K562 (cell line): Measurements from ENCODE around the gene INVS. TPM values are rescaled to one million over a fixed set of nuclear protein-coding genes. Genes with fewer than 3 reads are reported as not detected.
A peak's percentile ranks its signal among the peaks of the same experiment; 100 is the strongest.

Experiments used
- ATAC-seq: fragments of 200-7000 bp; cut with Tn5 transposase; 3 replicates; pipeline ENCODE4 v1.9.1; 2020; ENCODE audit warnings: moderate library complexity
- BruUV-seq: library from RNA; stranded (reverse); fragments of 400-500 nt; replicated peaks from 2 replicates; lab custom pipeline; 2021; lab: Mats Ljungman, UMichigan
- CTCF ChIA-PET: fragments of 300-600 bp; formaldehyde crosslinking; extraction: SDS; loops from one replicate; lab custom pipeline; 2021; ENCODE audit warnings: low intra/inter-chr PET ratio; lab: Yijun Ruan, JAX
- POLR2A ChIA-PET: fragments of 300-600, 350-650 bp; sonication (Branson Sonifier 250); formaldehyde crosslinking; extraction: SDS; loops from one replicate; lab custom pipeline; 2021; ENCODE audit warnings: antibody characterized with exemption, inconsistent platforms; lab: Yijun Ruan, JAX
- DNase-seq, 4 experiments: peaks; one replicate each; pipeline versions ENCODE4 v3.0.0 to v3.0.0-alpha.2; 2011 to 2018; ENCODE audit warnings: low spot score in 3 of 4, mixed read lengths in 3 of 4; ENCODE audit errors: extremely low read depth in 1 of 4
- FAIRE-seq: peaks from 2 replicates; lab custom pipeline; 2011; peaks lifted over from hg19 to GRCh38; lab: Jason Lieb, UNC
- H2AFZ ChIP-seq: 2 replicates; pipeline ENCODE4 v1.6.0; 2011; ENCODE audit warnings: low read depth, low read length, control low read depth, inconsistent platforms
- H3K27ac ChIP-seq: fragments of 200-600 bp; 3 replicates; pipeline ENCODE4 v1.8.0; 2011; ENCODE audit warnings: low read depth, mild to moderate bottlenecking, control low read depth, inconsistent platforms, low read length, moderate library complexity, mixed read lengths; ENCODE audit errors: extremely low read depth
- H3K27me3 ChIP-seq, 2 experiments: fragments of 300-600 bp in 1 of 2; 2 replicates in 1 of 2; 3 replicates in 1 of 2; pipeline versions ENCODE4 v1.6.0 to v1.8.0; 2011; ENCODE audit warnings: inconsistent platforms in 2 of 2, low read length in 2 of 2, mild to moderate bottlenecking in 1 of 2, mixed read lengths in 1 of 2, moderate library complexity in 1 of 2; ENCODE audit not compliant: control insufficient read depth in 2 of 2, insufficient read depth in 2 of 2
- H3K36me3 ChIP-seq: fragments of 300-600 bp; 3 replicates; pipeline ENCODE4 v1.8.0; 2011; ENCODE audit warnings: mild to moderate bottlenecking, low read length, inconsistent platforms; ENCODE audit not compliant: control insufficient read depth, insufficient read depth
- H3K4me1 ChIP-seq, 2 experiments: fragments of 200-600 bp in 1 of 2; replicated peaks in 1 of 2; 2 replicates in 1 of 2; 3 replicates in 1 of 2; pipeline versions ENCODE4 v1.5.1 to v1.8.0; 2011; ENCODE audit warnings: inconsistent platforms in 2 of 2, low read length in 2 of 2, mild to moderate bottlenecking in 1 of 2, mixed read lengths in 1 of 2, moderate library complexity in 1 of 2; ENCODE audit not compliant: control insufficient read depth in 2 of 2, insufficient read depth in 2 of 2
- H3K4me2 ChIP-seq: 2 replicates; pipeline ENCODE4 v1.6.1; 2011; ENCODE audit warnings: low read length, control low read depth, inconsistent platforms, mixed read lengths; ENCODE audit not compliant: insufficient read depth
- H3K4me3 ChIP-seq: fragments of 200-600 bp; sonication (generic), shearing (Covaris generic); 2 replicates; pipeline ENCODE4 v1.5.1; 2016; ENCODE audit warnings: control low read depth, inconsistent platforms
- H3K79me2 ChIP-seq: fragments of 200-600 bp; 3 replicates; pipeline ENCODE4 v1.8.0; 2011; ENCODE audit warnings: low read length, inconsistent platforms; ENCODE audit not compliant: control insufficient read depth, insufficient read depth
- H3K9ac ChIP-seq, 2 experiments: 2 replicates each; pipeline versions ENCODE4 v1.6.0 to v1.6.1; 2011; ENCODE audit warnings: low read depth in 2 of 2, low read length in 2 of 2, control low read depth in 1 of 2, inconsistent platforms in 1 of 2, mild to moderate bottlenecking in 1 of 2, mixed read lengths in 1 of 2; ENCODE audit not compliant: insufficient read depth in 1 of 2
- H3K9me1 ChIP-seq: one replicate; pipeline ENCODE4 v1.6.0; 2011; ENCODE audit warnings: inconsistent platforms, mild to moderate bottlenecking, low read length, moderate library complexity; ENCODE audit not compliant: control insufficient read depth, insufficient read depth
- H3K9me3 ChIP-seq: replicated peaks from 2 replicates; pipeline ENCODE4 v1.5.1; 2011; ENCODE audit warnings: low read depth, low read length, inconsistent platforms; ENCODE audit not compliant: control insufficient read depth, insufficient read depth
- H4K20me1 ChIP-seq: replicated peaks from 2 replicates; pipeline ENCODE4 v1.6.1; 2011; ENCODE audit warnings: low read length, inconsistent platforms, mixed read lengths; ENCODE audit not compliant: control insufficient read depth, insufficient read depth
- ARID1B ChIP-seq: fragments of 450-650 bp; IDR thresholded peaks from 2 replicates; pipeline ENCODE4 v1.6.1; 2016; ENCODE audit warnings: antibody characterized with exemption, mild to moderate bottlenecking, inconsistent platforms
- ATF3 ChIP-seq, 2 experiments: fragments of 450-650 bp in 1 of 2; sonication (generic) in 1 of 2; formaldehyde crosslinking in 1 of 2; IDR thresholded peaks in 1 of 2; conservative IDR thresholded peaks in 1 of 2; 2 replicates each; pipeline versions ENCODE4 v1.6.1 to v1.8.1; 2016 to 2023; ENCODE audit warnings: mild to moderate bottlenecking in 2 of 2, moderate library complexity in 2 of 2, inconsistent platforms in 1 of 2, missing genetic modification reagents in 1 of 2
- CBFA2T2 ChIP-seq: fragments of 450-650 bp; conservative IDR thresholded peaks from 2 replicates; pipeline ENCODE4 v1.6.1; 2017; ENCODE audit warnings: mild to moderate bottlenecking
- CBFA2T3 ChIP-seq: fragments of 450-650 bp; IDR thresholded peaks from 2 replicates; pipeline ENCODE4 v1.6.1; 2017
- DPF2 ChIP-seq: fragments of 450-650 bp; IDR thresholded peaks from 2 replicates; pipeline ENCODE4 v1.6.1; 2016
- E2F6 ChIP-seq, 2 experiments: IDR thresholded peaks; 2 replicates each; pipeline ENCODE4 v1.6.1; 2011; ENCODE audit warnings: borderline replicate concordance in 1 of 2, control low read depth in 1 of 2, low read depth in 1 of 2, low read length in 1 of 2, mild to moderate bottlenecking in 1 of 2, mixed read lengths in 1 of 2, moderate library complexity in 1 of 2; ENCODE audit not compliant: insufficient read depth in 1 of 2, insufficient read length in 1 of 2, poor library complexity in 1 of 2, severe bottlenecking in 1 of 2; ENCODE audit errors: extremely low read depth in 1 of 2
- FOSL1 ChIP-seq: fragments of 200-800 bp; sonication (Bioruptor generic); conservative IDR thresholded peaks from 2 replicates; pipeline ENCODE4 v1.6.1; 2016; ENCODE audit warnings: missing genetic modification characterization, missing compliant biosample characterization
- GATAD2B ChIP-seq: fragments of 450-650 bp; IDR thresholded peaks from 2 replicates; pipeline ENCODE4 v1.6.1; 2017; ENCODE audit warnings: mild to moderate bottlenecking, borderline replicate concordance
- HMG20A ChIP-seq: fragments of 450-650 bp; formaldehyde crosslinking; conservative IDR thresholded peaks from 2 replicates; pipeline ENCODE4 v1.4.0; 2020; ENCODE audit warnings: mild to moderate bottlenecking, mixed read lengths
- KLF10 ChIP-seq: fragments of 250-450 bp; sonication (Bioruptor Pico); IDR thresholded peaks from 2 replicates; pipeline ENCODE4 v1.6.1; 2021; ENCODE audit warnings: matching md5 sums
- MCM7 ChIP-seq, 2 experiments: fragments of 450-650 bp; IDR thresholded peaks; 2 replicates each; pipeline ENCODE4 v1.6.1; 2016 to 2018
- NFE2L1 ChIP-seq: fragments of 450-650 bp; IDR thresholded peaks from 2 replicates; pipeline ENCODE4 v1.6.1; 2016; ENCODE audit warnings: missing genetic modification characterization, low read depth, mild to moderate bottlenecking, missing compliant biosample characterization, moderate library complexity, borderline replicate concordance
- SAFB ChIP-seq: fragments of 200-400 bp; formaldehyde crosslinking; IDR thresholded peaks from 2 replicates; pipeline ENCODE4 v1.6.1; 2017; ENCODE audit warnings: low read depth, low read length, borderline replicate concordance
- SMAD3 ChIP-seq: fragments of 450-650 bp; formaldehyde crosslinking; conservative IDR thresholded peaks from 2 replicates; pipeline ENCODE4 v1.4.0; 2020; ENCODE audit warnings: mild to moderate bottlenecking
- SMARCA4 ChIP-seq: fragments of 450-650 bp; IDR thresholded peaks from 2 replicates; pipeline ENCODE4 v1.6.1; 2016
- SMARCC2 ChIP-seq: fragments of 450-650 bp; IDR thresholded peaks from 2 replicates; pipeline ENCODE4 v1.6.1; 2017; ENCODE audit warnings: antibody characterized with exemption, moderate library complexity, mild to moderate bottlenecking, low read depth
- SMARCE1 ChIP-seq: fragments of 450-650 bp; IDR thresholded peaks from 2 replicates; pipeline ENCODE4 v1.7.1; 2016; ENCODE audit warnings: mild to moderate bottlenecking
- TAF15 ChIP-seq: fragments of 200-400 bp; formaldehyde crosslinking; IDR thresholded peaks from 2 replicates; pipeline ENCODE4 v1.6.1; 2017; ENCODE audit warnings: mild to moderate bottlenecking, low read depth, low read length, moderate library complexity
- TRIM28 ChIP-seq: fragments of 450-650 bp; IDR thresholded peaks from 2 replicates; pipeline ENCODE4 v1.6.1; 2017
- ZNF384 ChIP-seq: IDR thresholded peaks from 2 replicates; pipeline ENCODE4 v1.6.1; 2012; ENCODE audit warnings: low read depth, low read length, improper control_type of control experiment
- ZNF589 ChIP-seq: fragments of 200-800 bp; sonication (Bioruptor generic); IDR thresholded peaks from 2 replicates; pipeline ENCODE4 v1.6.1; 2016; ENCODE audit warnings: low read depth, missing genetic modification characterization, missing compliant biosample characterization
- ZNF764 ChIP-seq: fragments of 250-450 bp; sonication (Bioruptor Pico); IDR thresholded peaks from 2 replicates; pipeline ENCODE4 v1.4.0; 2020; ENCODE audit warnings: low read depth, mild to moderate bottlenecking, moderate library complexity
- WGBS: fragments of 100-300 bp; shearing (Covaris generic); methylation state at CpG from one replicate; pipeline ENCODE4 v1.1.6; 2016; ENCODE audit warnings: low coverage, mixed read lengths; ENCODE audit not compliant: insufficient coverage; ENCODE audit errors: missing lambda C conversion rate; 5-methylcytosine and 5-hydroxymethylcytosine counted together
- in situ Hi-C: fragments of 300-500 bp; cut with MboI; formaldehyde crosslinking; loops from 4 replicates; pipeline ENCODE4 v1.15.0; 2018; ENCODE audit warnings: inconsistent platforms, mixed read lengths
- intact Hi-C: fragments of 100-400 bp; cut with micrococcal nuclease; formaldehyde crosslinking; loops from 2 replicates; pipeline ENCODE4 v1.14.2; 2022
- polyA plus RNA-seq, 8 experiments: library from polyadenylated mRNA; depleted of rRNA in 4 of 8; stranded (reverse) in 5 of 8; unstranded in 3 of 8; fragments of >200 nt; fragmentation: Nextera tagmentation in 2 of 8; fragmentation: Illumina TruSeq in 1 of 8; extraction: Ambion mirVana in 2 of 8; extraction: Trizol in 1 of 8; gene quantifications; 2 replicates each; pipeline versions ENCODE4 v1.2.1 to v1.2.3, GENCODE V29; 2011 to 2014; ENCODE audit warnings: inconsistent platforms in 1 of 8, missing spikeins in 1 of 8
- total RNA-seq, 7 experiments: library from RNA; depleted of rRNA in 6 of 7; stranded (reverse); fragments of >200 nt in 6 of 7; fragmentation: Illumina TruSeq in 2 of 7; extraction: Trizol in 2 of 7; gene quantifications; 2 replicates each; pipeline versions ENCODE4 v1.2.1 to v1.2.3, GENCODE V29; 2011 to 2021; ENCODE audit warnings: low replicate concordance in 1 of 7

INVS gene
- total and polyA plus RNA-seq, 9 of the 15 experiments (the other 6 are each of a cell fraction or from before 2014, with no cell fraction given): 0.77 to 18.5 (median 10.0) TPM

GRCh38 chr9:100125910-100126309 is 26.9 kb downstream of the INVS start (continued):
- TF ChIP-seq E2F6 (IDR thresholded peaks at IDR 0.05; ENCODE audit: borderline replicate concordance in 1 of 2, extremely low read depth in 1 of 2, insufficient read depth in 1 of 2, insufficient read length in 1 of 2, low read depth in 1 of 2, low read length in 1 of 2, poor library complexity in 1 of 2, severe bottlenecking in 1 of 2): no peak

- POLR2A ChIA-PET: interaction anchor here (1.7 kb wide), 1 partner anchor 13 kb away, joined by 4 read pairs; no protein-coding TSS in a partner anchor
- FAIRE-seq (peak; percentile 70), ATAC-seq (peak; percentile 47; the same call in 2 of the 3 replicates), DNase-seq (peak; percentile 15 to 25 (median 20))
- WGBS: 21% methylated on average over 2 of the region's 2 CpGs
- peaks cover 0 to 7% of the 10 kb centered on the region in 2 experiments; a peak in 2 of 5 replicates for H3K4me1 ChIP-seq
- H3K4me2 ChIP-seq: peak overlapping the region; percentile 24; the same call in 1 of the 2 replicates
- no peaks in the 10 kb centered on the region for H4K20me1 ChIP-seq
- peaks cover 10% of the 10 kb centered on the region; the same call in 2 of the 3 replicates for H3K79me2 ChIP-seq
- H3K27me3 ChIP-seq: no peaks in the 10 kb centered on the region
- no peak overlapping the region for H3K9ac ChIP-seq
- no TSS peak for BruUV-seq
- no peaks in the 10 kb centered on the region for H3K9me3 ChIP-seq
- intact Hi-C loops (no loop called here), in situ Hi-C loops (loop anchor here (10.0 kb wide), 1 partner anchor 88 kb away; no protein-coding TSS in a partner anchor)
- H2AFZ ChIP-seq: 0 out of 2 replicates have a peak overlapping the region, but pooled peaks have one; percentile 14
- H3K9me1 ChIP-seq: no peaks in the 10 kb centered on the region
- H3K36me3 ChIP-seq: peaks cover 10% of the 10 kb centered on the region; the same call in 1 of the 3 replicates
- CTCF ChIA-PET: no interaction called here
- peak overlapping the region; percentile 34; the same call in 1 of the 3 replicates for H3K27ac ChIP-seq
- no peak overlapping the region for H3K4me3 ChIP-seq
- TF ChIP-seq GATAD2B (peak; percentile 29; the same call in 1 of the 2 replicates), ZNF384 (no peak), CBFA2T3 (peak; percentile 60), CBFA2T2 (peak; percentile 42; the same call in 1 of the 2 replicates), MCM7 (IDR thresholded peaks at IDR 0.05) (no peak), NFE2L1 (tag) (no peak), HMG20A (CRISPR knock-in tag) (no peak), DPF2 (peak; percentile 53; the same call in 1 of the 2 replicates), SAFB (no peak), KLF10 (no peak), TRIM28 (no peak), ARID1B (peak; percentile 73), TAF15 (no peak), FOSL1 (peak; percentile 66; the same call in 1 of the 2 replicates), SMARCA4 (peak; percentile 73; the same call in 1 of the 2 replicates), SMAD3 (CRISPR knock-in tag) (no peak), SMARCE1 (peak; percentile 80; the same call in 1 of the 2 replicates), ATF3 (IDR thresholded peaks at IDR 0.05) (peak; percentile 77), ATF3 (CRISPR knock-in tag; conservative IDR thresholded peaks at IDR 0.05) (0 out of 2 replicates have a peak, but pooled peaks have one; percentile 48), ZNF589 (CRISPR knock-in tag) (no peak), SMARCC2 (no peak), ZNF764 (CRISPR knock-in tag) (no peak)
These were observed 27.4 kb downstream of the INVS start for GRCh38 chr9:100126423-100126822.
